Activated T-cell treated with anti-CD3 and anti-CD28 coated beads for 24 hours (primary cell): ENCODE measurements around the gene PTPRT.

Experiments used
- DNase-seq: peaks from one replicate; pipeline ENCODE4 v3.0.0-alpha.2; 2020; ENCODE audit warnings: low read depth

PTPRT gene

GRCh38 chr20:42376131-42376530 is 813.6 kb downstream of the PTPRT start:
- DNase-seq, result no peak

DNA sequence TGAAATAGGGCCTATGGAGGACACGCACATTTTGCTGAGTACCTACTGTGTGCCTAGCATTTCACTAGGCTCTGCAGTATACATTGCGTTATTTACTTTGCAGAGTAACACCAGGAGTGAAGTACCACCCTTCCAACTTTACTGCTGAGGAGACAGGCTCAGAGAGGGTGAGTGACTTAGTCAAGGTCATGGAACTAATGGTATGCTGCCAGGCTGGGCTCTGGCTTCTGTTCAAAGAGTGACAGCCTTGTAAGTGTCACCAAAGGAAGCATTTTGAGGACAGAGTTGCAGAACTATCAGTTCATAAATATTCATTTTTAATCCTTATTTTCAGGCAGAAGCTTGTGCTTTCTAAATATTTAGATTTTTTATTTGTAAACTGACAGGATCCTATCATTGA is 816.7 kb downstream of the PTPRT start:
- DNase-seq, result no peak

- no peak for DNase-seq
Observed at GRCh38 chr20:42370075-42370474, 819.6 kb downstream of the PTPRT start.

GRCh38 chr20:42368910-42369309 is 820.8 kb downstream of the PTPRT start:
- DNase-seq, result no peak

DNA sequence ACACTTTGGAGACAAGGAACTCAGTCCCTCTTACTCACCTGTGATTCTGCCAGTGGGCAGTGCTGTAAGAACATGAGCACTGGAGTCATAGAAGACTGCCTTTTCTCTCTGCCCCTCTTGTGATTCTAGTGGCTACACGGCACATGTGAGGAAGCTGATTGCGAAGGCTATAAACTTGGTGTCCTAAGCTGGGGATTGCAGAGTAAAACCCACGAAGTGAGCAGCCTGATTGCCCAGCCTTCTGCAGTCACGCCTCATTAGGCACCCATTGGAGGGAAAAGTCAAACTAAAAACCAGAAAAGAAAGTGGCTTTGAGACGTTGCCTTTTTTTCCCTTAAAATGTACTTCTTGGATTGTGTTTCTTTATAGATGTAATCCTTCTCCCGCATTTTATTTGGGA is 823.1 kb downstream of the PTPRT start:
- DNase-seq, result no peak

GRCh38 chr20:42364446-42364845 is 825.3 kb downstream of the PTPRT start:
- no peak for DNase-seq

DNA sequence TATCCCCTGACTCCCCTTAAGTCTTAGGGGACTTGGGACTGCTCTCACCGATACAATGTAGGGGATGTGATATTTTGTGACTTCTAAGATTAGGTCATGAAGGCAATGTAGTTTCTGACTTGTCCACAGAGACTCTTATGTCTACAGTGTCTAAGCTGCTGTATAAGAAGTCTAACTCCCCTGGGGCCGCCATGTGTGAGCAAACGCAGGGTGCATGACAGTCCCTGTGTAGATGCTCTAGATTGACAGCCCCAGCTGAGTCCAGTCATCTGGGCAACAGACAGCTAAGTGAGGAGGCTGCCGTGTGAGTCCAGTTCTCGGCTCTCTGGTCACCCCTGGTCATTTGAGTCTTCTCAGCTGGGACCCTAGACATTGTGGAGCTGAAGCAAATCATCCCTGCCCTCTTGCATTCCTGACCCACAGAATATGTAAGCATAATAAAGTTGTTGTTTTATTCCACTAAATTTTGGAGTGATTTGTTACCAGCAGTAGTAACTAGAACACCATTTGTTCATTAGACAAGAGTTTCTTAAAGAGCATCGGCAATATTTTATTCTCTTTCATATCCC is 828.2 kb downstream of the PTPRT start:
- no peak for DNase-seq

DNA sequence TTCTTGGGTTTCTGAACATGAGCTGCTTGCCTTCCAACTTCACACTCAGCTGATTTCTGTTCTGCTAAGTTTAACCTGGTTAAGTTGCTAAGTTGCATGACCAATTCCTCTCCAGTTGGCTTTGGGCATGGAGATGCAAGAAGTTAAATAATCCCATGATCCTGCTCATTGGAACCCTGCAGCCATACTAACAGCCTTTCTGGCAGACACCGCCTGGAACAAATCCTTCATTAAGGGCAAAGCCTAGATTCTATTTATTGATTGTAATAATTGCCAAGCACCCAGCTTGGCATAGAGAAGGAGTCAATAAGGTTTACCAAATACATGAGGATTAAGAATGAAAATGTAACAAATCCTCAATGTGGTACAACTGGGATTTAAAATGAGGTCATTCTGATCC is 829.1 kb downstream of the PTPRT start:
- DNase-seq, result no peak

- no peak for DNase-seq
Observed at GRCh38 chr20:42359617-42360016, 830.1 kb downstream of the PTPRT start.

DNA sequence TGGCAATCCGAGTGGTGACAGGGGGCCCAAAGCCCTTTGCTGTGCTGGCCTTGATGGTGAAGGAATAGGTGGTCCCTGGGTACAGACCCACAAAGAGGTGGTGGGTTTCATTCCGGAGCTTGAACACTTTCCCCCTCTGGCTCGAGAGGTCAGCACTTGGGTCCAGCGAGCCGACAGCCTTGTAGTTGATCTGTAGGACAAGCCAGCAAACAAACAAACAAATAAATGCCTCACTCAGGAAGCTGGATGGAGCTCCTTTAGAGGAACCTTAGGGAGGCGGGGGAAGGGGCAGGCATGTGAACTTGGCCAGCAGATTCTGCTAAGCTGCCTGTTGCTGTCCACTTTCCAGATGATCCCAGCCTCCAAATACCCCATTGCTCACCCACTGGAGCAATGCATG is 837.6 kb downstream of the PTPRT start:
- no peak for DNase-seq

GRCh38 chr20:42350521-42350920 is 839.2 kb downstream of the PTPRT start:
- DNase-seq, result no peak

- DNase-seq, result no peak
Observed at GRCh38 chr20:42346189-42347170, 843.2 kb downstream of the PTPRT start.

DNA sequence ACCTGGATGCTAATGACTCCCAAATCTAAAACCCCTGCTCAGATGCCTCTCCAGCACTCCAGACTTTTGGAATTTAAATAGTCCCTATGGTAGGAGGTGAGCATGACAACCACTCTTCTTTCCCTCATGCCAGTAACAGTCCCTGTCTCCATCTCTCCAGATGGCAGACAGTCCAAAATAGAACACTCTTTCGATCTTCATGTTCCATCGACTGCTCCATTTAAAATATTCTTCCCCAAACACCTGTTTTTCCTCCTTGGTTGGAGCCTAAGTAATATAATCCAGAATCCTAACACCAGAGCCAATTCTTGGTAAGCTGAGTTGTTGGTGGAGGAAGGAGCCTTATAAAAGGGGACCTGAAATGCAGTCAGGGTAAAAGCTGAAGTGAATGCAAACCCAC is 848.1 kb downstream of the PTPRT start:
- DNase-seq, result no peak

DNA sequence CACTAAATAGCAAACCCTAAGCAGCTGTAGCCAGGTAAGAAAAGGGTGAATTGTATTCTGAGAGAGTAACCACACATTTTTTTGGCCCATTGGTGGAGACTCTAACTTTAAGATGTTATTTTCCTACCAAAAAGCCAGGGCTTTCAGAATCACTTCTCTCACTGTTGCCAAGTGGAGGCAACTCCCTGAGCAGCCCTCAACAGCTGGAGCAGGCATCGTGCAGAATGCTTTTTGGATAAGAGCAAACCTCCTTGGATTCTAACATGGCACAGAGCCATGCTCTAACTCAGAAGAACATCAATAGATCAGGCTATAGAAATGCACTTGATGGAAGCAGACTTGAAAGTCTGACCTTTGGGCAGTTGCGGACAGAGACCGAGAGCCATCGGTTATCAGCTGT is 849.3 kb downstream of the PTPRT start:
- DNase-seq, result no peak

DNA sequence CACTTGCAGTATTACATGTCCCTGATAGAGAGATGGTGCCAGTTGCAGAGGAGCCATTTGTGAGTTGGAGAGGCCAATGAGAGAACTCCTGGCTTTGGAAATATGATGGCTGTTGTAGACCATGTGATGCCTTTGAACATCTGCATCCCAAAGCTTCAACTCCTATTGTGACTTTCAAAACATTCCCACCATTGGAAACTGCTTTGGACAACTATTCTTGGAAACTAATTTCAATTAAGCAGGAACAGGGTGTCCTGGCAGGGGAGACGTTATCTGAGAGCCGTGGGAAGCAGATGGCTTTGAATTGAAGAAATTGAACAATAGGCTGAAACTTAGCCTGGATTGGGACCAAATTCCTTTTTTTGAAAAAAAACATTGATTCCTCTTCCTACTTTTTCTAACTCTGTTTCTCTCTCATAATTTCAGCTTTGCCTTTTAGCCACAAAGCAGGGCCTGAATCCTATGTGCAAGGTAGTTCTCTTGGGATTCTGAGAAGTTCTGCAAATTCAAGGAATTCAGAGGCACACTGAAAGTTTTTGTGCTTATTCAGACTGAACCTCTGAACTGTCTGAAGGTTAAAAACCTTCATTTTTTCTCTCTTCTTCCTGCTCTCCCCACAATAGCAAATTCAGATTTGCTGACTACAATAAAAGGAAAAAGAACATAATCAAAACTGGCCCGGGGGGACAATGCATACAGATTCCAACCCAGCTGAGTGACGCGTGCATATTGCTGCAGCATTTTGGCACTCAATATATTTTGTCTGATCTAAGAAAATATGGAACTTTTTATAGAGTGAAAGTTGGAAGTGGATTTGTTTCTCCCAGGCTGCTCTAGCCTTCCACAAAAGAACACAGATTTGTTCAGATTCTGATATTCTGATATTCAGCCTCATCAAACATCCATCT is 851.2 kb downstream of the PTPRT start:
- DNase-seq, result no peak

- DNase-seq, result no peak
Observed at GRCh38 chr20:42336576-42336975, 853.1 kb downstream of the PTPRT start.

- no peak for DNase-seq
Observed at GRCh38 chr20:42319252-42320013, 870.3 kb downstream of the PTPRT start.

DNA sequence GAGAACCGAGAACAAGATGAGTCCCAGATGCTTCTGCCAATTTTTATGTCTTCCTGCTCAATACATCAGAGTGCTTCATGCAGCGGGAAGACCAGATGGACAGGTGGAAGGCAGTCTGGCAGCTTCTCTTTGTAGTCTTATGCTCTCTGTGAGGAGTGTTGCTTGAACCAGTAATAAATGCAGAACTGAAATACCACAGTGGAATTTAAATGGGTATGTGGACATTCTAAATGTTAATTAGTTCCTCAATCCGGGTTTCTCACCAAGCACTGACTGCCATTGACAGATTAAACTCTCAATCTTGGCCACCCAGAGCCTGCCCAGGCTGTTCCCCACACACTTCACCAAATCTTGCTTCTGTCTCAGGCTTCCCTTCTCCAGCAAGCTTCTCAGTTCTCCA is 876.0 kb downstream of the PTPRT start:
- no peak for DNase-seq

DNA sequence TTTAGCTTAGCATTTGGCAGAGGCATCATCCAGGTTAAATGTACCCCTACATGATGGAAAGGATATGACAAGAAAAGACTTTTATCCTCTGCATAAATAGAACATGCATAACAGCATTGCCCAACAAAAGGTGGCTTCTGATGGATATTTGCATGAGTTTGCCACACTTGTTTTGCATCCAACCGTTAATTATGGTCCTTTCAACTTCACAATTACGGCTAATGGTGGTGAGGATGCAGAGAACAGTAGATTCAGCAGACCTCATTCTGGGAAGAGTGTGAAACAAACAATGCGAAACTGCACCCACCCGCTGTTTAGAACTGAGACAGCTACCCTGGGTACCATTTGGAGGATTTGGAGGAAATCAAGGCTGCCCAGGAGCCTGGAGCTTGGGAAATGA is 880.7 kb downstream of the PTPRT start:
- no peak for DNase-seq

GRCh38 chr20:42308171-42308570 is 881.5 kb downstream of the PTPRT start:
- DNase-seq, result no peak

DNA sequence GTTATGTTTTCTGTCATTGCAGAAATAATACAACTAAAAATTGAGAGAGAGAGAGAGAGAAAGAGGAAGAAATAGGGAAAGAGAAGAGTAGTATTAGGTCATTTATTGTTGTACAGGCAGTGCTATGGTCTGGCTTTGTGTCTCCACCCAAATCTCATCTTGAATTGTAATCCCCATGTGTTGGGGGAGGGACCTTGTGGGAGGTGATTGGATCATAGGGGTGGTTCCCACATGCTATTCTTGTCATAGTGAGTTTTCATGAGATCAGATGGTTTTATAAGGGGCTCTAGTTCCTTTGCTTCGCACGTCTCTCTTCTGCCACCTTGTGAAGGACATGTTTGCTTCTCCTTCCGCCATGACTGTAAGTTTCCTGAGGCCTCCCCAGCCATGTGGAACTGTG is 894.1 kb downstream of the PTPRT start:
- no peak for DNase-seq

DNA sequence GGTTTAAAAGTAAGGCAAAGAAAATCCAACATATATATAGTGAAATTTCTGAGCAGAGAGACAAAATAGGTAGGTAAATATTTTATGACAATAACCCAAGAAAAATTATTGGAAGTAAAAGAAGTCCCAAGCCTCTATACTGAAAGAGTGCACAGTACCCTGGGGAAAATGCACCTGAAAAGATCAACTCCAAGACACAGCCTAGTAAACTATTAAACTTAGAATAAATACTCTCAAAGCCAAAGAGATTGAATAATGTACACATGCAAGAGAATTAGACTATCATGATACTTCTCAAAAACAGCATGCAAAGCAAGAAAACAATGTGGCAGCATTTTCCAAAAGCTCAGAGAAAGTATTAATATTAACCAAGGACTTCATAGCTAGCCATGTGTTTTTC is 894.7 kb downstream of the PTPRT start:
- DNase-seq, result no peak
